SK-N-SH (cell line): Measurements from ENCODE around the gene SLC35F1. TPM values are rescaled to one million over a fixed set of nuclear protein-coding genes. Genes with fewer than 3 reads are reported as not detected.

Source experiments
- CTCF ChIA-PET: fragments of 300-600, 350-600 bp; formaldehyde crosslinking; extraction: SDS; loops from one replicate; lab custom pipeline; 2021; lab: Yijun Ruan, JAX
- POLR2A ChIA-PET: fragments of 350-600 bp; sonication (Branson Sonifier 250); formaldehyde crosslinking; extraction: SDS; loops from one replicate; lab custom pipeline; 2020; ENCODE audit warnings: antibody characterized with exemption, inconsistent platforms; lab: Yijun Ruan, JAX
- DNase-seq: peaks from one replicate; pipeline ENCODE4 v3.0.0; 2012
- H2AFZ ChIP-seq: fragments of 200-600 bp; sonication (generic); 2 replicates; pipeline ENCODE4 v1.8.1; 2016; ENCODE audit warnings: antibody characterized with exemption, mild to moderate bottlenecking, low read depth
- H3F3A ChIP-seq: fragments of 200-600 bp; sonication (generic); replicated peaks from 2 replicates; pipeline ENCODE3; 2016; ENCODE audit warnings: antibody characterized with exemption, mild to moderate bottlenecking; ENCODE audit not compliant: insufficient read depth
- H3K27ac ChIP-seq, 2 experiments: fragments of 200-500 bp in 1 of 2; fragments of 200-600 bp in 1 of 2; sonication (Bioruptor generic) in 1 of 2; sonication (generic), shearing (Covaris generic) in 1 of 2; 2 replicates each; pipeline versions ENCODE4 v1.5.1 to v1.6.1; 2014 to 2016; ENCODE audit warnings: low read depth in 2 of 2, inconsistent platforms in 1 of 2, low read length in 1 of 2, mild to moderate bottlenecking in 1 of 2, mixed read lengths in 1 of 2
- H3K27me3 ChIP-seq: fragments of 200-600 bp; sonication (generic), shearing (Covaris generic); 2 replicates; pipeline ENCODE4 v1.6.1; 2016; ENCODE audit warnings: mixed run types; ENCODE audit not compliant: insufficient read depth
- H3K36me3 ChIP-seq, 2 experiments: fragments of 200-500 bp in 1 of 2; fragments of 200-600 bp in 1 of 2; sonication (Bioruptor generic) in 1 of 2; sonication (generic) in 1 of 2; replicated peaks in 1 of 2; 2 replicates each; pipeline versions ENCODE3 to v1.5.1; 2014 to 2016; ENCODE audit warnings: low read length in 1 of 2, mild to moderate bottlenecking in 1 of 2; ENCODE audit not compliant: insufficient read depth in 2 of 2, control insufficient read depth in 1 of 2
- H3K4me1 ChIP-seq, 2 experiments: fragments of 200-500 bp in 1 of 2; fragments of 200-600 bp in 1 of 2; sonication (Bioruptor generic) in 1 of 2; sonication (generic), shearing (Covaris generic) in 1 of 2; 2 replicates each; pipeline versions ENCODE4 v1.5.1 to v1.6.1; 2014 to 2016; ENCODE audit warnings: low read depth in 1 of 2, low read length in 1 of 2, mixed run types in 1 of 2; ENCODE audit not compliant: insufficient read depth in 2 of 2, control insufficient read depth in 1 of 2
- H3K4me2 ChIP-seq: fragments of 200-600 bp; sonication (generic), shearing (Covaris generic); 2 replicates; pipeline ENCODE4 v1.6.1; 2017; ENCODE audit warnings: mixed run types
- H3K4me3 ChIP-seq, 2 experiments: fragments of 200-500 bp in 1 of 2; fragments of 200-600 bp in 1 of 2; sonication (Bioruptor generic) in 1 of 2; sonication (generic), shearing (Covaris generic) in 1 of 2; 2 replicates each; pipeline versions ENCODE4 v1.5.1 to v1.8.1; 2014 to 2016; ENCODE audit warnings: low read depth in 2 of 2, inconsistent platforms in 1 of 2, low read length in 1 of 2, mild to moderate bottlenecking in 1 of 2, mixed read lengths in 1 of 2, moderate library complexity in 1 of 2
- H3K79me2 ChIP-seq: fragments of 200-600 bp; sonication (generic); 2 replicates; pipeline ENCODE4 v1.8.1; 2017; ENCODE audit warnings: mild to moderate bottlenecking; ENCODE audit not compliant: insufficient read depth
- H3K9ac ChIP-seq: fragments of 200-600 bp; sonication (generic); 2 replicates; pipeline ENCODE4 v1.6.1; 2017; ENCODE audit warnings: mixed run types
- H3K9me2 ChIP-seq: fragments of 200-600 bp; sonication (generic); 2 replicates; pipeline ENCODE4 v1.6.1; 2017; ENCODE audit warnings: mixed run types
- H3K9me3 ChIP-seq: fragments of 200-600 bp; sonication (generic); 2 replicates; pipeline ENCODE4 v1.6.1; 2017; ENCODE audit warnings: mixed run types, mild to moderate bottlenecking, moderate library complexity
- H4K20me1 ChIP-seq: fragments of 200-600 bp; sonication (generic); 2 replicates; pipeline ENCODE4 v1.6.1; 2017; ENCODE audit warnings: mild to moderate bottlenecking, mixed run types; ENCODE audit not compliant: insufficient read depth
- CTCF ChIP-seq: fragments of 200-600 bp; sonication (generic); IDR thresholded peaks from 2 replicates; pipeline ENCODE4 v1.6.1; 2017; ENCODE audit warnings: antibody characterized with exemption, mild to moderate bottlenecking, moderate library complexity
- ELF1 ChIP-seq: IDR thresholded peaks from 2 replicates; pipeline ENCODE4 v1.4.0; 2012
- EP300 ChIP-seq, 2 experiments: IDR thresholded peaks; 2 replicates each; pipeline versions ENCODE4 v1.4.0 to v1.6.1; 2012; ENCODE audit warnings: borderline replicate concordance in 1 of 2, low read depth in 1 of 2, low read length in 1 of 2
- EZH2phosphoT487 ChIP-seq: fragments of 200-600 bp; sonication (generic); IDR thresholded peaks from 2 replicates; pipeline ENCODE4 v1.6.1; 2017; ENCODE audit warnings: low read depth, mixed run types, mild to moderate bottlenecking, antibody characterized with exemption, moderate library complexity, borderline replicate concordance
- FOSL2 ChIP-seq: IDR thresholded peaks from 2 replicates; pipeline ENCODE4 v1.4.0; 2012; ENCODE audit warnings: low read depth, mild to moderate bottlenecking, moderate library complexity, borderline replicate concordance
- FOXM1 ChIP-seq: IDR thresholded peaks from 2 replicates; pipeline ENCODE4 v1.4.0; 2012; ENCODE audit warnings: low read depth, mild to moderate bottlenecking
- MEF2A ChIP-seq: IDR thresholded peaks from 2 replicates; pipeline ENCODE4 v1.4.0; 2012; ENCODE audit warnings: low read depth, borderline replicate concordance
- PBX3 ChIP-seq: IDR thresholded peaks from 2 replicates; pipeline ENCODE4; 2012
- POLR2AphosphoS5 ChIP-seq: IDR thresholded peaks from 2 replicates; pipeline ENCODE4 v1.6.1; 2012; ENCODE audit warnings: low read depth, low read length
- RAD21 ChIP-seq: IDR thresholded peaks from 2 replicates; pipeline ENCODE4 v1.6.1; 2012; ENCODE audit warnings: mild to moderate bottlenecking, low read length
- REST ChIP-seq: IDR thresholded peaks from 2 replicates; pipeline ENCODE4 v1.6.1; 2012; ENCODE audit warnings: mild to moderate bottlenecking, low read depth, low read length, moderate library complexity
- RFX5 ChIP-seq: IDR thresholded peaks from 2 replicates; pipeline ENCODE4 v1.6.1; 2012; ENCODE audit warnings: mild to moderate bottlenecking, improper control_type of control experiment, low read length
- SMC3 ChIP-seq: IDR thresholded peaks from 2 replicates; pipeline ENCODE4 v1.6.1; 2012; ENCODE audit warnings: low read depth, low read length, improper control_type of control experiment
- TAF1 ChIP-seq: IDR thresholded peaks from 2 replicates; pipeline ENCODE4 v1.6.1; 2012; ENCODE audit warnings: low read depth, mild to moderate bottlenecking, low read length, moderate library complexity, borderline replicate concordance
- TEAD4 ChIP-seq: IDR thresholded peaks from 2 replicates; pipeline ENCODE4 v1.4.0; 2012; ENCODE audit warnings: mild to moderate bottlenecking, borderline replicate concordance; ENCODE audit not compliant: insufficient read depth
- USF1 ChIP-seq: IDR thresholded peaks from 2 replicates; pipeline ENCODE4 v1.4.0; 2012; ENCODE audit warnings: low read depth, borderline replicate concordance
- WGBS: methylation state at CpG from one replicate; pipeline ENCODE4 v1.1.6; 2017; ENCODE audit warnings: low lambda C conversion rate; 5-methylcytosine and 5-hydroxymethylcytosine counted together
- polyA plus RNA-seq, 3 experiments: library from polyadenylated mRNA; depleted of rRNA; stranded (reverse); fragments of >200 nt; gene quantifications; 2 replicates each; pipeline ENCODE4 v1.2.3, GENCODE V29; 2012

The SLC35F1 gene
- polyA plus RNA-seq, 1 of the 3 experiments (the other 2 are of a cell fraction), result under 0.01 TPM

DNA sequence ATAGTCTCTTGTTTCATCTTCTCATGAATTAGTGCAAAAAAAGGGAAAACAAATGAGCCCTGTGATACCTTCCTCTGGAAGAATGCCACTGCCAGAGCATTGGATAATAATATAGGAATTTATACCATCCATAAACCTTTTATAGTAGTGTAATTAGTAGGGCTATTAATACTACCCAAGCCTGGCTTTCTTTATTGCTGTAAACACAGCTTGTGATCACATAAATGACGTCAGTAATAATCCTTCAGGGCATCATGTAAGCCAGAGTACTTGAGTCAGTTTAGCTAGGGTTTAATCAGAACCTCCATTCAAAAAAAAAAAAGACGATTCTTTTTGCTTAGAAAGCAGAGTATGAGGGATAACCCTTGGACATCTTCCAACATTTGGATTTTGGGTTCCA, 264.8 kb downstream of the SLC35F1 start (continued):
- TF ChIP-seq PBX3 (no peak), TAF1 (no peak), FOXM1 (no peak), MEF2A (no peak), RFX5 (no peak), POLR2AphosphoS5 (no peak), EZH2phosphoT487 (no peak), RAD21 (no peak), ELF1 (no peak)

DNA sequence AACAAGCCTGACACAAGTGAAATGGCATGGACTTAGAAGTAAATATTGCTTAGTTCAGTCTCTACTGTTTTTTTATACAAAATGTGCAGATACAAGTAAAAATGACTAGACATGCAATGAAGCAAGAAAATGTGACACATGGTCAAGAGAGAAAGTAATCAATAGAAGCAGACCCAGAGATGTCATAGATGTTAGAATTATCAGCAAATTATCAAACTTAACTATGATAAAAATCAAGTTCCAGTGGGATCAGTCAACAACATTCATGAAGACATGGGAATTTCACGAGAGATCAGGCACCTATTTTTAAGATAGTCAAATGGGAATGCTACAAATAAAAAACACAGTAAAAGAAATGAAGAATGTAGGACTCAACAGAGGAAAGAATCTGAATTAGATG, 267.0 kb downstream of the SLC35F1 start:
- H3K27ac ChIP-seq, result no peak overlapping the region
- H4K20me1 ChIP-seq, result no peaks in the 10 kb centered on the region
- H3K9ac ChIP-seq, result no peak overlapping the region
- no peaks in the 10 kb centered on the region for H3K9me3 ChIP-seq
- ChIA-PET POLR2A (no interaction called here), CTCF (no interaction called here)
- H3K79me2 ChIP-seq, result no peaks in the 10 kb centered on the region
- H2AFZ ChIP-seq, result no peak overlapping the region
- H3K27me3 ChIP-seq, result no peaks in the 10 kb centered on the region
- H3K9me2 ChIP-seq, result no peaks in the 10 kb centered on the region
- DNase-seq, result no peak
- no peaks in the 10 kb centered on the region for H3K36me3 ChIP-seq
- TF ChIP-seq FOSL2 (no peak), MEF2A (no peak), TEAD4 (no peak), REST (no peak), SMC3 (no peak), EP300 (IDR thresholded peaks at IDR 0.05; ENCODE audit: borderline replicate concordance in 1 of 2, low read depth in 1 of 2, low read length in 1 of 2) (no peak), USF1 (no peak), CTCF (no peak)
- WGBS, result 0% methylated on average over 1 of the region's 1 CpG
- H3K4me1 ChIP-seq, result no peaks in the 10 kb centered on the region
- no peak overlapping the region for H3K4me2 ChIP-seq
- H3K4me3 ChIP-seq, result no peak overlapping the region
- H3F3A ChIP-seq, result no peaks in the 10 kb centered on the region
